Measurements from ENCODE around the gene PAPOLA.

DNA sequence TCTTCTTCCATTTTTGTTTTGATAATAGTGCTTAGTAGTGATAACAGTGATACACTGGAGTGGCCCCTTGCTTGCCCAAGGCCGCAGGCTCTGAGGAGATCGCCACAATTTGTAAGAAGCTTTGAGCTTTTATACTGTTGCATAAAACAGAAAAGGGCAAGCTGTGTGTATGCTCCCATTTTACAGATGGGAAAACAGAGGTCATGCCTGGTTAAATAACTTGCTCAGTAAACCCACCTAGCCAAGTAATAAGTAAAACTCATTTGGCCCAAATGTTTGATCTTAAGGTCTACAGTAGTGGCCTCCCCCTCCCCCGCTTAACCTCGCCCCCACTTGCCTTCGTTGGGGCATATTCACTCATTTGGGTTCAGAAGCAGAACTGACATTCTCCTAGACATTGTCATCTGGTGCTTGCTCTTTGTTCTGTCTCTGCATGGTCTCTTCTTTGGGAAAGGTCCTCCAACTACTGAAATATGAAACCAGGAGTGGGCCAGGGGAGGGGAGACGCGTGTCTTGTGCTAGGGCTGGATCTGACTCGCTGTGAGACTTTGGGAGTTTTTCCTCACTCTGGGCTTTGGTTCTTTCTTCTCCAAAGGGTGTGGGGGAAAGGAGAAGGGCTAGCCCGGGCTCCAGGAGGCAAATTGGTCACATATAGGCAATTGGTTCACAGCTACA is 88.1 kb downstream of the PAPOLA start:
- TF ChIP-seq GATA2 (IDR thresholded peaks at IDR 0.05; ENCODE audit: low read depth, low read length), result no peak
- TF ChIP-seq GATA3 (IDR thresholded peaks at IDR 0.05; ENCODE audit: low read depth, low read length), result no peak
